ENCODE measurements around the gene GREB1L. TPM values are rescaled to one million over a fixed set of nuclear protein-coding genes. Genes with fewer than 3 reads are reported as not detected.

GREB1L gene
- total and polyA plus RNA-seq, 2 donors = 0.09 to 0.50 TPM

DNA sequence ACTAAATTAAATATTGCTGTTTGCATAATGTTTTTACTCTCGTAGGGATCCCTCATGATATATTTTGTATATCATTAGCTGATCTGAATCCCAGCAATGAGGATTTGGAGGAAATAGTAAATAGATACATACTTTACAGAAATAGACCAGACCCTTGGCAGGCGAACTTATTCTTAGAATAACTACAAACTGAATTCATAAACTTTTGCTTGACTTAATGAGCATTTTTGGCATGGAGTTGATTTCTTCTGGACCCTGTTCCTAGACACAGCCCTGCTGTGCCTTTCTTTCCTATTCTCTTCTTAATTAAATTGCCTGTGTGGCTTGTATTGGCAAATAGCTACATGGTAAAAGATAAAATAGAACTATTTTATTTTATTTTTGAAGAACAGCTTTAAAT is 145.9 kb downstream of the GREB1L start:
- no peak for DNase-seq (ENCODE audit: low read depth in 6 of 9, low spot score in 9 of 9)
- Histone ChIP-seq H3K9me3 (ENCODE audit: control insufficient read depth in 2 of 2, insufficient read depth in 1 of 2, low read length in 1 of 2) (no peaks in the 10 kb centered on the region), H3K27ac (ENCODE audit: low read depth in 1 of 2, low read length in 1 of 2) (no peak overlapping the region), H3K36me3 (ENCODE audit: control insufficient read depth in 2 of 2, insufficient read depth in 2 of 2, low read length in 1 of 2) (no peaks in the 10 kb centered on the region), H3K4me3 (ENCODE audit: low read length in 2 of 2) (no peak overlapping the region), H3K27me3 (ENCODE audit: control insufficient read depth in 2 of 2, insufficient read depth in 1 of 2, low read length in 1 of 2) (no peaks in the 10 kb centered on the region), H3K4me1 (ENCODE audit: control insufficient read depth in 2 of 2, insufficient read depth in 2 of 2, low read length in 2 of 2) (no peaks in the 10 kb centered on the region)
- 96% methylated on average over 2 of the region's 2 CpGs for WGBS

DNA sequence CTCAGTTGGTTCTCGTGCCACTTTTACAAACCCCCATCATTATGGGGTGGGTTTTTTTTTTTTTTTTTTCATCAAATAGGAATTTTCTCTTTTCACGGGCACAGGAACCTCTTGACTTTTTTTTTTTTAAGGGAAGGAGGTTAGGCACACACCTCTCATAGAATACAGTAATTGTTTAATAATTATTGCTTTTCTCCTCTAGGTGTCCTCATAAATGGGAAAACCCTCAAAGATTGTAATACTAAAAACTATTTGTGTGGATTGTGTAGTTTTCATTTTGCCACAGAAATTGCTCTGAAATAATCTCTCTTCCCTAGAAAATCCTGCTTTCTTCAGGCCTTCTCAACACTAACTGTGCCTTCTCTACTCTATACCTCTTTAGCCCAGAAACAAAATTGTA is 147.3 kb downstream of the GREB1L start:
- Histone ChIP-seq H3K9me3 (ENCODE audit: control insufficient read depth in 2 of 2, insufficient read depth in 1 of 2, low read length in 1 of 2) (no peaks in the 10 kb centered on the region), H3K27me3 (ENCODE audit: control insufficient read depth in 2 of 2, insufficient read depth in 1 of 2, low read length in 1 of 2) (no peaks in the 10 kb centered on the region), H3K27ac (ENCODE audit: low read depth in 1 of 2, low read length in 1 of 2) (no peak overlapping the region), H3K4me3 (ENCODE audit: low read length in 2 of 2) (no peak overlapping the region), H3K36me3 (ENCODE audit: control insufficient read depth in 2 of 2, insufficient read depth in 2 of 2, low read length in 1 of 2) (no peaks in the 10 kb centered on the region), H3K4me1 (ENCODE audit: control insufficient read depth in 2 of 2, insufficient read depth in 2 of 2, low read length in 2 of 2) (no peaks in the 10 kb centered on the region)
- 91% methylated on average over 2 of the region's 2 CpGs for WGBS
- DNase-seq (ENCODE audit: low read depth in 6 of 9, low spot score in 9 of 9) = no peak

DNA sequence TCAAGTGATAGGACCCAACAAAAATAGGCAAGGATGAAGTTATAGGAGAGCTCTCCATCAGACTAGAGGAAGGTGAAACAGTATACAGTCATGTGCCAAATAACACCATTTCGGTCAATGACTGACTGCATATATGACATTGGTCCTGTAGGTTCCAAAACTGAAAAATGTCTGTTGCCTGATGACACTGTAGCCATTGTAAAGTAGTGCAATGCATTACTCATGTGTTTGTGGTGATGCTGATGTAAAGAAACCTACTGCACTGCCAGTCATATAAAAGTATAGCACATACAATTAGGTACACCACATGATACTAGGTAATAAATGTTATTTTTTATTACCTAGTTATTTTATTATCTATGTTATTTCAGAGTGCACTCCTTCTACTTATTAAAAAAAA is 147.9 kb downstream of the GREB1L start:
- WGBS = 97% methylated on average over 1 of the region's 1 CpG
- no peaks in the 10 kb centered on the region for H3K36me3 ChIP-seq (ENCODE audit: control insufficient read depth in 2 of 2, insufficient read depth in 2 of 2, low read length in 1 of 2)
- no peak for DNase-seq (ENCODE audit: low read depth in 6 of 9, low spot score in 9 of 9)
- H3K4me1 ChIP-seq (ENCODE audit: control insufficient read depth in 2 of 2, insufficient read depth in 2 of 2, low read length in 2 of 2) = no peaks in the 10 kb centered on the region
- no peak overlapping the region for H3K4me3 ChIP-seq (ENCODE audit: low read length in 2 of 2)
- no peak overlapping the region for H3K27ac ChIP-seq (ENCODE audit: low read depth in 1 of 2, low read length in 1 of 2)
- H3K27me3 ChIP-seq (ENCODE audit: control insufficient read depth in 2 of 2, insufficient read depth in 1 of 2, low read length in 1 of 2) = no peaks in the 10 kb centered on the region
- no peaks in the 10 kb centered on the region for H3K9me3 ChIP-seq (ENCODE audit: control insufficient read depth in 2 of 2, insufficient read depth in 1 of 2, low read length in 1 of 2)

GRCh38 chr18:21391074-21391673 is 149.1 kb downstream of the GREB1L start:
- Histone ChIP-seq H3K9me3 (ENCODE audit: control insufficient read depth in 2 of 2, insufficient read depth in 1 of 2, low read length in 1 of 2) (no peaks in the 10 kb centered on the region), H3K4me1 (ENCODE audit: control insufficient read depth in 2 of 2, insufficient read depth in 2 of 2, low read length in 2 of 2) (no peaks in the 10 kb centered on the region), H3K27ac (ENCODE audit: low read depth in 1 of 2, low read length in 1 of 2) (no peak overlapping the region), H3K36me3 (ENCODE audit: control insufficient read depth in 2 of 2, insufficient read depth in 2 of 2, low read length in 1 of 2) (no peaks in the 10 kb centered on the region), H3K4me3 (ENCODE audit: low read length in 2 of 2) (no peak overlapping the region), H3K27me3 (ENCODE audit: control insufficient read depth in 2 of 2, insufficient read depth in 1 of 2, low read length in 1 of 2) (no peaks in the 10 kb centered on the region)
- no peak for DNase-seq (ENCODE audit: low read depth in 6 of 9, low spot score in 9 of 9)
- WGBS = 91% methylated on average over 3 of the region's 3 CpGs

GRCh38 chr18:21393986-21394385 is 152.0 kb downstream of the GREB1L start:
- Histone ChIP-seq H3K4me3 (ENCODE audit: low read length in 2 of 2) (no peak overlapping the region), H3K9me3 (ENCODE audit: control insufficient read depth in 2 of 2, insufficient read depth in 1 of 2, low read length in 1 of 2) (no peaks in the 10 kb centered on the region), H3K27me3 (ENCODE audit: control insufficient read depth in 2 of 2, insufficient read depth in 1 of 2, low read length in 1 of 2) (no peaks in the 10 kb centered on the region), H3K27ac (ENCODE audit: low read depth in 1 of 2, low read length in 1 of 2) (no peak overlapping the region), H3K36me3 (ENCODE audit: control insufficient read depth in 2 of 2, insufficient read depth in 2 of 2, low read length in 1 of 2) (no peaks in the 10 kb centered on the region), H3K4me1 (ENCODE audit: control insufficient read depth in 2 of 2, insufficient read depth in 2 of 2, low read length in 2 of 2) (no peaks in the 10 kb centered on the region)
- 92% methylated on average over 3 of the region's 3 CpGs for WGBS
- DNase-seq (ENCODE audit: low read depth in 6 of 9, low spot score in 9 of 9) = no peak

GRCh38 chr18:21398121-21398520 is 156.1 kb downstream of the GREB1L start:
- Histone ChIP-seq H3K27ac (ENCODE audit: low read depth in 1 of 2, low read length in 1 of 2) (no peak overlapping the region), H3K36me3 (ENCODE audit: control insufficient read depth in 2 of 2, insufficient read depth in 2 of 2, low read length in 1 of 2) (no peaks in the 10 kb centered on the region), H3K9me3 (ENCODE audit: control insufficient read depth in 2 of 2, insufficient read depth in 1 of 2, low read length in 1 of 2) (no peaks in the 10 kb centered on the region), H3K4me3 (ENCODE audit: low read length in 2 of 2) (no peak overlapping the region), H3K27me3 (ENCODE audit: control insufficient read depth in 2 of 2, insufficient read depth in 1 of 2, low read length in 1 of 2) (no peaks in the 10 kb centered on the region), H3K4me1 (ENCODE audit: control insufficient read depth in 2 of 2, insufficient read depth in 2 of 2, low read length in 2 of 2) (no peaks in the 10 kb centered on the region)
- no peak for DNase-seq (ENCODE audit: low read depth in 6 of 9, low spot score in 9 of 9)
- WGBS = 94% methylated on average over 2 of the region's 2 CpGs

- 95% methylated on average over 1 of the region's 1 CpG for WGBS
- DNase-seq (ENCODE audit: low read depth in 6 of 9, low spot score in 9 of 9) = no peak
- H3K27me3 ChIP-seq (ENCODE audit: control insufficient read depth in 2 of 2, insufficient read depth in 1 of 2, low read length in 1 of 2) = no peaks in the 10 kb centered on the region
- no peak overlapping the region for H3K27ac ChIP-seq (ENCODE audit: low read depth in 1 of 2, low read length in 1 of 2)
- H3K4me3 ChIP-seq (ENCODE audit: low read length in 2 of 2) = no peak overlapping the region
- no peaks in the 10 kb centered on the region for H3K36me3 ChIP-seq (ENCODE audit: control insufficient read depth in 2 of 2, insufficient read depth in 2 of 2, low read length in 1 of 2)
- no peaks in the 10 kb centered on the region for H3K9me3 ChIP-seq (ENCODE audit: control insufficient read depth in 2 of 2, insufficient read depth in 1 of 2, low read length in 1 of 2)
- H3K4me1 ChIP-seq (ENCODE audit: control insufficient read depth in 2 of 2, insufficient read depth in 2 of 2, low read length in 2 of 2) = no peaks in the 10 kb centered on the region
These were observed 160.2 kb downstream of the GREB1L start for GRCh38 chr18:21402272-21402671.

DNA sequence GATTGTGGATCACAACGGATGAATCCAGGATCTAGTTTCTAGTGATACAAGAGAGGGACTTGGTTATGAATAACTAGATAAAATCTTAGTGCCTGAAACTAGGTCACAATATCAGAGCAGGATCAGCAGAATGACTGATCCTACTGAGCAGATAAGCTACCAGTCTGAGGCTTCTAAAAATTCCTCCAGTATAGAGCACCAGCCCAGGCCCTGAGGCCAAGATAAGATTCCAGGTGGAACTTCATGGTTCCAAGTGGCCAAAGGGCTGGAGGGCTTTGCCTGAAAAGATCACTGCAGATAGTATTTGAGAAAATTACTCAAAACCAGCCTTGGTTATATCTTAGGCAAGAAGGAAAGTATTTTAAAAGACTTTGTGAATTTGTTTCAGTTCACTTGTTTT is 162.4 kb downstream of the GREB1L start:
- H3K4me1 ChIP-seq (ENCODE audit: control insufficient read depth in 2 of 2, insufficient read depth in 2 of 2, low read length in 2 of 2) = no peaks in the 10 kb centered on the region
- WGBS = 93% methylated on average over 1 of the region's 1 CpG
- H3K9me3 ChIP-seq (ENCODE audit: control insufficient read depth in 2 of 2, insufficient read depth in 1 of 2, low read length in 1 of 2) = no peaks in the 10 kb centered on the region
- H3K4me3 ChIP-seq (ENCODE audit: low read length in 2 of 2) = no peak overlapping the region
- H3K36me3 ChIP-seq (ENCODE audit: control insufficient read depth in 2 of 2, insufficient read depth in 2 of 2, low read length in 1 of 2) = no peaks in the 10 kb centered on the region
- no peak overlapping the region for H3K27ac ChIP-seq (ENCODE audit: low read depth in 1 of 2, low read length in 1 of 2)
- no peaks in the 10 kb centered on the region for H3K27me3 ChIP-seq (ENCODE audit: control insufficient read depth in 2 of 2, insufficient read depth in 1 of 2, low read length in 1 of 2)
- no peak for DNase-seq (ENCODE audit: low read depth in 6 of 9, low spot score in 9 of 9)

DNA sequence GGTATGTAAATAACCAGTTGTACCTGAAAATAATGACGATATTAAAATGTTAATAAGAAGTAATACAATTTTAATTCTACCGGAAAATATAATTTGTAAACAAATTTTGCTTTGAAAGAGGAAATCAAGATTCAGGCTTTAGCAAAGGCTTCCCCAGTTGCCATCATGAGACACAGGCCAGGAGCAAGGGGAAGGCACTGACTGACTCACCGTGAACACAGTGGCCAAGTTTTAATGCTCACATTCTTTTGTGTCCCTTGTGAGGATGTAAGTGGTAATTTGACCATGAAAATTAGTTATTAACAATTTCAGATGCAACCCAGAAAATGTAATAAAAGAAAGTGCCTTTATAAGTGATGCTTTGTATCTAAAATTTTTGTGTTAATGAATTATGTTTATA is 164.1 kb downstream of the GREB1L start:
- DNase-seq (ENCODE audit: low read depth in 6 of 9, low spot score in 9 of 9) = no peak
- WGBS = 75% methylated on average over 3 of the region's 3 CpGs
- Histone ChIP-seq H3K4me1 (ENCODE audit: control insufficient read depth in 2 of 2, insufficient read depth in 2 of 2, low read length in 2 of 2) (no peaks in the 10 kb centered on the region), H3K4me3 (ENCODE audit: low read length in 2 of 2) (no peak overlapping the region), H3K27me3 (ENCODE audit: control insufficient read depth in 2 of 2, insufficient read depth in 1 of 2, low read length in 1 of 2) (no peaks in the 10 kb centered on the region), H3K36me3 (ENCODE audit: control insufficient read depth in 2 of 2, insufficient read depth in 2 of 2, low read length in 1 of 2) (no peaks in the 10 kb centered on the region), H3K27ac (ENCODE audit: low read depth in 1 of 2, low read length in 1 of 2) (no peak overlapping the region), H3K9me3 (ENCODE audit: control insufficient read depth in 2 of 2, insufficient read depth in 1 of 2, low read length in 1 of 2) (no peaks in the 10 kb centered on the region)

- Histone ChIP-seq H3K27me3 (ENCODE audit: control insufficient read depth in 2 of 2, insufficient read depth in 1 of 2, low read length in 1 of 2) (no peaks in the 10 kb centered on the region), H3K36me3 (ENCODE audit: control insufficient read depth in 2 of 2, insufficient read depth in 2 of 2, low read length in 1 of 2) (no peaks in the 10 kb centered on the region), H3K27ac (ENCODE audit: low read depth in 1 of 2, low read length in 1 of 2) (no peak overlapping the region), H3K9me3 (ENCODE audit: control insufficient read depth in 2 of 2, insufficient read depth in 1 of 2, low read length in 1 of 2) (no peaks in the 10 kb centered on the region), H3K4me3 (ENCODE audit: low read length in 2 of 2) (no peak overlapping the region), H3K4me1 (ENCODE audit: control insufficient read depth in 2 of 2, insufficient read depth in 2 of 2, low read length in 2 of 2) (no peaks in the 10 kb centered on the region)
- no peak for DNase-seq (ENCODE audit: low read depth in 6 of 9, low spot score in 9 of 9)
- WGBS = 98% methylated on average over 3 of the region's 3 CpGs
These were observed 166.6 kb downstream of the GREB1L start for GRCh38 chr18:21408681-21409080.

Data from thymus (tissue), 11 donors.